ENCODE data around the gene CD163. TPM values are rescaled to one million over a fixed set of nuclear protein-coding genes. Genes with fewer than 3 reads are reported as not detected.
"Not testable (repeated sequence)": the region's sequence is repeated elsewhere in the genome, so short reads cannot be mapped to it uniquely, and the experiment has no call there.

Gene CD163
- total RNA-seq, 1 experiment from 2014 or later, result 0.07 TPM

GRCh38 chr12:7439579-7440505 lies 63.7 kb downstream of the CD163 start:
- Histone ChIP-seq H3K27me3 (ENCODE audit: insufficient read depth, low read length) (no peaks in the 10 kb centered on the region), H3K79me1 (ENCODE audit: insufficient read depth, low read depth, low read length, poor library complexity, severe bottlenecking) (no peaks in the 10 kb centered on the region), H2BK120ac (ENCODE audit: low read depth, low read length, poor library complexity, severe bottlenecking) (no peak overlapping the region), H2BK15ac (ENCODE audit: low read depth, low read length) (no peak overlapping the region), H3K56ac (ENCODE audit: insufficient read length, low read depth, low read length) (no peak overlapping the region), H2AK5ac (ENCODE audit: insufficient read length, low read length) (no peak overlapping the region), H2BK20ac (ENCODE audit: low read depth, low read length, poor library complexity, severe bottlenecking) (no peak overlapping the region), H3K23me2 (ENCODE audit: insufficient read length, low read depth, low read length, poor library complexity, severe bottlenecking) (no peaks in the 10 kb centered on the region), H3K23ac (ENCODE audit: insufficient read length, low read depth, low read length) (no peak overlapping the region), H3T11ph (ENCODE audit: low read length) (no peak overlapping the region), H3K4me2 (ENCODE audit: insufficient read depth, insufficient read length, low read length) (peak overlapping the region; percentile 24), H3K4ac (ENCODE audit: low read depth, low read length) (no peak overlapping the region), H4K91ac (ENCODE audit: insufficient read length, low read depth, low read length) (no peak overlapping the region), H2BK5ac (ENCODE audit: insufficient read length, low read length) (no peak overlapping the region), H3K14ac (ENCODE audit: insufficient read depth, low read length) (peak overlapping the region; percentile 44), H2BK12ac (ENCODE audit: insufficient read length, low read depth, low read length) (no peak overlapping the region), H3K9me3 (ENCODE audit: control insufficient read depth, low read depth, low read length) (no peaks in the 10 kb centered on the region), H3K18ac (ENCODE audit: insufficient read length, low read depth, low read length) (peak overlapping the region; percentile 75), H4K8ac (replicated peaks; ENCODE audit: insufficient read length, low read depth, low read length) (no peak overlapping the region), H3K9ac (ENCODE audit: extremely low read depth, insufficient read length, low read length) (no peak overlapping the region), H2AFZ (ENCODE audit: low read length) (no peak overlapping the region), H3K27ac (ENCODE audit: insufficient read length, low read depth, low read length) (no peak overlapping the region), H3K79me2 (ENCODE audit: insufficient read depth, low read length) (no peaks in the 10 kb centered on the region), H4K20me1 (ENCODE audit: control insufficient read depth, insufficient read depth, insufficient read length) (no peaks in the 10 kb centered on the region), H4K5ac (ENCODE audit: insufficient read length, low read depth, low read length) (no peak overlapping the region), H3K4me1 (ENCODE audit: insufficient read depth, low read length) (no peaks in the 10 kb centered on the region)
- peaks cover 5% of the 10 kb centered on the region in 2 experiments; a peak in 3 of 4 replicates for H3K4me1 Mint-ChIP-seq
- peaks cover 27% of the 10 kb centered on the region for H3K27me3 Mint-ChIP-seq (ENCODE audit: low read depth)
- peak overlapping the region in 2 of 3 experiments; percentile 86 to 91; a peak in 4 of 7 replicates for H3K27ac Mint-ChIP-seq
- peak; percentile 94 for DNase-seq
- H3K4me3 Mint-ChIP-seq, result peak overlapping the region; percentile 71
- TF ChIP-seq CTCF (conservative IDR thresholded peaks at IDR 0.05), result peak; percentile 45; the same call in 2 of the 3 replicates
- peaks cover 0 to 15% (median 14%) of the 10 kb centered on the region in 3 experiments; a peak in 5 of 7 replicates for H3K36me3 Mint-ChIP-seq (ENCODE audit: insufficient read depth in 1 of 3, low read depth in 3 of 3)
- peaks cover 0 to 15% of the 10 kb centered on the region in 2 experiments; a peak in 3 of 5 replicates for H3K9me3 Mint-ChIP-seq
- no CpG with 5 or more reads among the region's 84 CpGs for WGBS (ENCODE audit: extremely low coverage, insufficient read length, low lambda C conversion rate)

- H2BK15ac ChIP-seq (ENCODE audit: low read depth, low read length); H4K20me1 ChIP-seq (ENCODE audit: control insufficient read depth, insufficient read depth, insufficient read length); H3K79me2 ChIP-seq (ENCODE audit: insufficient read depth, low read length); H3K27me3 ChIP-seq (ENCODE audit: insufficient read depth, low read length); H3K18ac ChIP-seq (ENCODE audit: insufficient read length, low read depth, low read length); DNase-seq; H4K5ac ChIP-seq (ENCODE audit: insufficient read length, low read depth, low read length); H2AK5ac ChIP-seq (ENCODE audit: insufficient read length, low read length); H3K4ac ChIP-seq (ENCODE audit: low read depth, low read length); H3K14ac ChIP-seq (ENCODE audit: insufficient read depth, low read length); H3K4me3 Mint-ChIP-seq; H3K9ac ChIP-seq (ENCODE audit: extremely low read depth, insufficient read length, low read length); H3K23ac ChIP-seq (ENCODE audit: insufficient read length, low read depth, low read length); H2BK120ac ChIP-seq (ENCODE audit: low read depth, low read length, poor library complexity, severe bottlenecking); H3K4me1 Mint-ChIP-seq; H3K4me1 ChIP-seq (ENCODE audit: insufficient read depth, low read length); H3K79me1 ChIP-seq (ENCODE audit: insufficient read depth, low read depth, low read length, poor library complexity, severe bottlenecking); H2BK20ac ChIP-seq (ENCODE audit: low read depth, low read length, poor library complexity, severe bottlenecking); H3K27ac Mint-ChIP-seq; H3K23me2 ChIP-seq (ENCODE audit: insufficient read length, low read depth, low read length, poor library complexity, severe bottlenecking); H3K56ac ChIP-seq (ENCODE audit: insufficient read length, low read depth, low read length); H3K4me2 ChIP-seq (ENCODE audit: insufficient read depth, insufficient read length, low read length); H2BK12ac ChIP-seq (ENCODE audit: insufficient read length, low read depth, low read length); H3T11ph ChIP-seq (ENCODE audit: low read length); H2BK5ac ChIP-seq (ENCODE audit: insufficient read length, low read length); H3K27ac ChIP-seq (ENCODE audit: insufficient read length, low read depth, low read length); H4K91ac ChIP-seq (ENCODE audit: insufficient read length, low read depth, low read length); H3K9me3 ChIP-seq (ENCODE audit: control insufficient read depth, low read depth, low read length); H4K8ac ChIP-seq (replicated peaks; ENCODE audit: insufficient read length, low read depth, low read length); H2AFZ ChIP-seq (ENCODE audit: low read length): not testable (repeated sequence)
- Mint-ChIP-seq H3K9me3 (peaks cover 0 to 15% of the 10 kb centered on the region in 2 experiments; a peak in 3 of 5 replicates), H3K36me3 (ENCODE audit: insufficient read depth in 1 of 3, low read depth in 3 of 3) (peaks cover 0 to 15% (median 14%) of the 10 kb centered on the region in 3 experiments; a peak in 5 of 7 replicates), H3K27me3 (ENCODE audit: low read depth) (peaks cover 27% of the 10 kb centered on the region)
- WGBS (ENCODE audit: extremely low coverage, insufficient read length, low lambda C conversion rate), result no CpG with 5 or more reads among the region's 8 CpGs
Observed at GRCh38 chr12:7438291-7438995, 65.1 kb downstream of the CD163 start.
